CD4-positive, CD25-positive, alpha-beta regulatory T cell (primary cell): ENCODE measurements around the gene TWF2. TPM values are rescaled to one million over a fixed set of nuclear protein-coding genes. Genes with fewer than 3 reads are reported as not detected.

Source experiments
- ATAC-seq, 2 donors: fragments of 150-1000 bp; cut with Tn5 transposase; one replicate each; pipeline ENCODE4 v1.10.0; 2021; ENCODE audit warnings: low read depth in 2 of 2, moderate number of reproducible peaks in 2 of 2, moderate library complexity in 1 of 2
- DNase-seq, 3 donors: peaks; one replicate each; pipeline versions ENCODE4 v3.0.0 to v3.0.0-alpha.2; 2012 to 2022; ENCODE audit warnings: mixed read lengths in 1 of 3
- H3K27ac ChIP-seq: one replicate; pipeline ENCODE4 v1.7.0; 2013; ENCODE audit warnings: mild to moderate bottlenecking, low read length; ENCODE audit not compliant: insufficient read depth, poor library complexity, severe bottlenecking
- H3K27me3 ChIP-seq: one replicate; pipeline ENCODE4 v1.7.0; 2013; ENCODE audit warnings: low read length; ENCODE audit not compliant: control insufficient read depth, insufficient read depth
- H3K36me3 ChIP-seq: one replicate; pipeline ENCODE4 v1.7.0; 2013; ENCODE audit warnings: mild to moderate bottlenecking, low read length, moderate library complexity; ENCODE audit not compliant: control insufficient read depth, insufficient read depth
- H3K4me1 ChIP-seq: 2 replicates; pipeline ENCODE4 v1.7.0; 2013; ENCODE audit warnings: mild to moderate bottlenecking, low read length; ENCODE audit not compliant: insufficient read depth, control insufficient read depth, poor library complexity, severe bottlenecking
- H3K4me3 ChIP-seq: one replicate; pipeline ENCODE4 v1.7.0; 2013; ENCODE audit warnings: low read depth, mild to moderate bottlenecking, low read length, moderate library complexity
- H3K9me3 ChIP-seq, 2 experiments: 1 replicate in 1 of 2; 2 replicates in 1 of 2; pipeline ENCODE4 v1.7.0; 2013; ENCODE audit warnings: low read length in 2 of 2, mild to moderate bottlenecking in 1 of 2, moderate library complexity in 1 of 2; ENCODE audit not compliant: control insufficient read depth in 2 of 2
- H3K27ac Mint-ChIP-seq, 3 donors: one replicate each; pipeline ENCODE4 v1.8.0; 2020 to 2022; ENCODE audit warnings: mild to moderate bottlenecking in 3 of 3, mixed read lengths in 3 of 3, moderate library complexity in 2 of 3
- H3K27me3 Mint-ChIP-seq: one replicate; pipeline ENCODE4 v1.8.0; 2022; ENCODE audit warnings: mild to moderate bottlenecking, mixed read lengths
- H3K36me3 Mint-ChIP-seq: one replicate; pipeline ENCODE4 v1.8.0; 2020; ENCODE audit warnings: mixed read lengths
- H3K4me1 Mint-ChIP-seq, 4 donors: one replicate each; pipeline ENCODE4 v1.8.0; 2020 to 2022; ENCODE audit warnings: mixed read lengths in 4 of 4, mild to moderate bottlenecking in 1 of 4
- H3K4me3 Mint-ChIP-seq, 4 donors: one replicate each; pipeline ENCODE4 v1.8.0; 2020 to 2022; ENCODE audit warnings: mild to moderate bottlenecking in 4 of 4, mixed read lengths in 4 of 4, moderate library complexity in 3 of 4
- H3K9me3 Mint-ChIP-seq, 7 donors: one replicate each; pipeline ENCODE4 v1.8.0; 2020 to 2022; ENCODE audit warnings: mixed read lengths in 7 of 7, mild to moderate bottlenecking in 3 of 7, moderate library complexity in 2 of 7
- polyA plus RNA-seq, 4 donors: library from polyadenylated mRNA; unstranded; fragments of 300-500 nt; fragmentation: Illumina TruSeq; gene quantifications; one replicate each; pipeline ENCODE4 v1.2.3, GENCODE V29; 2021
- total RNA-seq: library from RNA; stranded (reverse); gene quantifications from one replicate; pipeline ENCODE4 v1.2.3, GENCODE V29; 2022

The TWF2 gene
- total and polyA plus RNA-seq, 5 donors from 2014 or later, result 62.4 to 142 (median 124) TPM

DNA sequence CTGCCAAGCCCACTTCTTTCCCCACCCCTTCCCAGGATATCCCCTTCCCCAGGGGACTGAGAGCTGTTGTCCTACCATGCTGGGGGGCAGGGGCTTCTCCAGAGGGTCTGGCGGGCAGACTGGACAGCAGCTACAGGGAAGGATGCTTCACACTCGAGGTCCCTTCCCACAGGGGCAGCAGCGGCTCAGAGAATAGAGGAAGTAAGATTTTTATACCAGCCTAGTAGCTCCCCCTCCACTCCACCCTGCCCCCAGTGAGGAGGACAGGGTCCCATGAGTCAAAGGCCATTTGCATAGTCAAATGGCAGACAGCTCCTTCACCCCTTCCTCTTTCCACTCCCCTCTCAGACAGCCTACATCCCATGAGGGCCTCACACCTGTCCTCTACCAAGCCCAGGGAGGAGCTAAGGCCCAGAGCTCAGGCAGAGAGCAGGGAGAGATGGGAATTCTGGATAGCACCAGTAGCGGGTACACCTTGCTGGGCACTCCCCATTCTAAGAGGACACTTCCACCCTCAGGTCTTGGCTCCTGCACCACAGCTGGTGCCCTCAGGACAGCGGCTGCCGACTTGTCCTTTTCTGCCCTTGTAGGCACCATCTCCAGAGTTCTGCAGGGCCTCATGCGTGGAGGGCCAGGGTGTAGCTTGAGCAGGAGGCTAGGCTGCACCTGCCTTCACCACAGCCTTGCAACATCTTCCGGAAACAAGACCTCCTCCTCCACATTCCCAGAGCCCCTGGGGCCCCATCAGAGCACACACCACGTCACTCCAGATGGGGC lies 13.3 kb downstream of the TWF2 start, which contains the start of gene TLR9:
Gene TLR9, minus strand, starts transcription at position 194 of the 777 bp plus-strand sequence. Its CDS starts 116 bp downstream, at position 78.
- peaks cover 9% of the 10 kb centered on the region for H3K36me3 Mint-ChIP-seq
- peaks cover 47% of the 10 kb centered on the region for H3K4me1 ChIP-seq
- DNase-seq (no peak), ATAC-seq (peak; percentile 25 to 37)
- H3K4me3 Mint-ChIP-seq, result peak within 1 kb of the TSS; percentile 47 to 61 (median 56)
- H3K27ac ChIP-seq, result peak within 1 kb of the TSS; percentile 47
- H3K36me3 ChIP-seq, result peaks cover 29% of the 10 kb centered on the region
- H3K4me3 ChIP-seq, result no peak within 1 kb of the TSS
- no peaks in the 10 kb centered on the region for H3K27me3 ChIP-seq
- H3K27ac Mint-ChIP-seq, result peak within 1 kb of the TSS; percentile 82 to 93 (median 92)
- H3K27me3 Mint-ChIP-seq, result no peaks in the 10 kb centered on the region
- H3K9me3 Mint-ChIP-seq, result no peaks in the 10 kb centered on the region
- peaks cover under 1 to 65% (median 35%) of the 10 kb centered on the region in 4 donors for H3K4me1 Mint-ChIP-seq
- H3K9me3 ChIP-seq, result no peaks in the 10 kb centered on the region

DNA sequence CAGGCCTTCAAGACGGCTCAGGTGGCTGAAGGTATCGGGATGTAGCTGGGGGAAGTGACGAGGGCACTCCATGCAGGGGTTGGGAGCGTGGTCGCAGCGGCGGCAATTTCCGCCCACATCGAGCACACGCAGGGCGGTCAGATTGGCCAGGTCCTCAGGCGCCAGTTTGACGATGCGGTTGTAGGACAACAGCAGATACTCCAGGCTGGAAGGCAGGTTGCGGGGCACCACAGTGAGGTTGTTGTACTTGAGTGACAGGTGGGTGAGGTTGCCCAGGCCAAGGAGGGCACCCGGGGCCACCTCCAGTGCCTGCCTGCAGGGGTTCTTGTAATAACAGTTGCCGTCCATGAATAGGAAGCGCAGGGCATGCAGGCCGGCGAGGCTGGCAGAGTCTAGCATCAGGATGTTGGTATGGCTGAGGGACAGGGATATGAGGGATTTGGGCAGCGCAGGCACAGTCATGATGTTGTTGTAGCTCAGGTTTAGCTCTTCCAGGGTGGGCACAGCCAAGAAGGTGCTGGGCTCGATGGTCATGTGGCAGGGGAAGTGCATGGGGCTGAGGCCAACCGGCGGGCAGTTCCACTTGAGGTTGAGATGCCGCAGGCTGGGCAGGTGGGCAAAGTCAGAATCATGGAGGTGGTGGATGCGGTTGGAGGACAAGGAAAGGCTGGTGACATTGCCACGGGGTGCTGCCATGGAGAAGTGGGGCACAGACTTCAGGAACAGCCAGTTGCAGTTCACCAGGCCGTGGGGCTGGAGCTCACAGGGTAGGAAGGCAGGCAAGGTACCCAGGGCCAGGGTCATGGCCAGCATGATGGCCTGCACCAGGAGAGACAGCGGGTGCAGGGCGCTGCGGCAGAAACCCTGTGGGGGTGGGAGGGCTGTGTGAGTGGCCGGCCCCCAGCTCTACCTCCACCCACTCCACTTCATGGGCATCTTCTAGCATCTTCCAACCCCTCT lies 15.2 kb downstream of the TWF2 start:
- no peak overlapping the region for H3K4me3 ChIP-seq
- H3K27ac Mint-ChIP-seq, result peak overlapping the region; percentile 54 to 89 (median 87)
- ATAC-seq (no peak), DNase-seq (no peak)
- peaks cover 11% of the 10 kb centered on the region for H3K36me3 ChIP-seq
- peak overlapping the region; percentile 46 to 75 (median 60) for H3K4me3 Mint-ChIP-seq
- H3K9me3 ChIP-seq, result no peaks in the 10 kb centered on the region
- no peaks in the 10 kb centered on the region for H3K27me3 Mint-ChIP-seq
- H3K27me3 ChIP-seq, result no peaks in the 10 kb centered on the region
- peaks cover 66% of the 10 kb centered on the region for H3K4me1 ChIP-seq
- H3K9me3 Mint-ChIP-seq, result no peaks in the 10 kb centered on the region
- no peak overlapping the region for H3K27ac ChIP-seq
- H3K4me1 Mint-ChIP-seq, result peaks cover 5 to 78% (median 45%) of the 10 kb centered on the region in 4 donors
- H3K36me3 Mint-ChIP-seq, result no peaks in the 10 kb centered on the region

DNA sequence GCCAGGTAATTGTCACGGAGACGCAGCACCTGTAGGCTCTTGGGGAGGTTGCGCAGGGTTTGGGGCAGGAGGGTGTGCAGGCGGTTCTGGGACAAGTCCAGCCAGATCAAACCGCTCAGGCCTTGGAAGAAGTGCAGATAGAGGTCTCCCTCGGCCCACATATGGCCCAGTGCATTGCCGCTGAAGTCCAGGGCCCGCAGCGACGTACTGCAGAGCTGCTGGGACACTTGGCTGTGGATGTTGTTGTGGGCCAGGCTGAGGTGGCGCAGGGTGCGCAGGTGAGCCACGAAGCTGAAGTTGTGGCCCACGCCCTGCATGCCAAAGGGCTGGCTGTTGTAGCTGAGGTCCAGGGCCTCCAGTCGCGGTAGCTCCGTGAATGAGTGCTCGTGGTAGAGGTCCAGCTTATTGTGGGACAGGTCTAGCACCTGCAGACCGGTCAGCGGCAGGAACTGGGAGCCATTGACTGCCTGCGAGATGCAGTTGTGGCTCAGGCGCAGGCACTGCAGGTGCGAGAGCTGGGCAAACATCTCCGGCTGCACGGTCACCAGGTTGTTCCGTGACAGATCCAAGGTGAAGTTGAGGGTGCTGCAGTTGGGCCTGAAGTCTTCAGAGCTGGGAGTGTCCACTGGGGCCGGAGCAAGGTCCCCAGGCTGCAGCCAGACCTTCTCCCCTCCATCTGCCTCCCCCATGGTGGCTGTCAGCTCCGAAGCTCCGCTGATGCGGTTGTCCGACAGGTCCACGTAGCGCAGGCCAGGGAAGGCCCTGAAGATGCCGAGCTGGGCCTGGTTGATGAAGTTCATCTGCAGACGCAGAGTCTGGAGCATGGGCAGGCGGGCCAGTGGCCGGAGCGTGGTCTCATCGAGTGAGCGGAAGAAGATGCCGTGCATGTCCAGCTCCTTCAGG lies 16.4 kb downstream of the TWF2 start:
- H3K27me3 ChIP-seq, result no peaks in the 10 kb centered on the region
- peak overlapping the region; percentile 68 for H3K27ac ChIP-seq
- H3K9me3 Mint-ChIP-seq, result no peaks in the 10 kb centered on the region
- no peak for DNase-seq
- H3K4me1 ChIP-seq, result peaks cover 78% of the 10 kb centered on the region
- peak overlapping the region; percentile 84 to 92 (median 85) for H3K4me3 Mint-ChIP-seq
- no peaks in the 10 kb centered on the region for H3K36me3 Mint-ChIP-seq
- peaks cover 6 to 87% (median 49%) of the 10 kb centered on the region in 4 donors for H3K4me1 Mint-ChIP-seq
- H3K9me3 ChIP-seq, result no peaks in the 10 kb centered on the region
- peak overlapping the region; percentile 76 to 89 (median 87) for H3K27ac Mint-ChIP-seq
- peak overlapping the region; percentile 53 for H3K4me3 ChIP-seq
- peaks cover 2% of the 10 kb centered on the region for H3K36me3 ChIP-seq
- H3K27me3 Mint-ChIP-seq, result no peaks in the 10 kb centered on the region
- no peak for ATAC-seq

DNA sequence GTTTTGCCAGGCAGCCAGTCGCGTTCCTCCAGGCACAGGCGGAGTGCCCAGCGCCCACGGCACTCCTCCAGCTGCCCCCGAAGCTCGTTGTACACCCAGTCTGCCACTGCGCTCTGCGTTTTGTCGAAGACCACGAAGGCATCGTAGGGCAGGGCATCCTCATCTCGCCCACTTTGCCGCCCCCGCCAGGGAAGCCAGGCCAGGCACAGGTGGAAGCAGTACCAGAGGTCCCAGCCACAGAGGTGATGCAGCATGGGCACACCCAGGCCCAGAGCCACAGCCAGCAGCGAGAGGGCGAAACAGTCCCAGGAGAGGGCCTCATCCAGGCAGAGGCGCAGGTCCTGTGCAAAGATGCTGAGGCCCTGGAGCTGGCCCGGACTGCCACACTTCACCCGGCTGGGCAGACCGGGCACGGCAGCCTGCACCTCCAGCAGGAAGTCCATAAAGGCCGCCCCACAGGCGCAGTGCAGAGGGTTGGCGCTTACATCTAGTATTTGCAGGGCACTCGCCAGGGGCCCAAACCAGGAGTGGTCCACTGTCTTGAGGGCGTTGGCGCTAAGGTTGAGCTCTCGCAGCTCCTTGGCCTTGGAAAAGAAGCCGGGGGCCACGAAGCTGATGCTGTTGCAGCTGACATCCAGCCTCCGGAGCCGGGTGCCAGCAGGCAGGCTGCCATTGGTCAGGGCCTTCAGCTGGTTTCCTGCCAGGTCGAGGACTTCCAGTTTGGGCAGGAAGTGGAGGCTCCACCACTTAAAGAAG lies 17.2 kb downstream of the TWF2 start:
- peak; percentile 46 to 89 (median 75) for DNase-seq
- Mint-ChIP-seq H3K27ac (peak overlapping the region; percentile 76 to 89 (median 87)), H3K27me3 (no peaks in the 10 kb centered on the region), H3K9me3 (peaks cover 0 to 1% (median 0%) of the 10 kb centered on the region in 7 donors), H3K4me1 (peaks cover 14 to 93% (median 55%) of the 10 kb centered on the region in 4 donors), H3K36me3 (no peaks in the 10 kb centered on the region), H3K4me3 (peak overlapping the region; percentile 84 to 92 (median 85))
- H3K27ac ChIP-seq, result peak overlapping the region; percentile 68
- no peaks in the 10 kb centered on the region for H3K27me3 ChIP-seq
- H3K36me3 ChIP-seq, result no peaks in the 10 kb centered on the region
- ATAC-seq, result peak; percentile 65 to 71
- peaks cover 86% of the 10 kb centered on the region for H3K4me1 ChIP-seq
- peak overlapping the region; percentile 53 for H3K4me3 ChIP-seq
- no peaks in the 10 kb centered on the region for H3K9me3 ChIP-seq

DNA sequence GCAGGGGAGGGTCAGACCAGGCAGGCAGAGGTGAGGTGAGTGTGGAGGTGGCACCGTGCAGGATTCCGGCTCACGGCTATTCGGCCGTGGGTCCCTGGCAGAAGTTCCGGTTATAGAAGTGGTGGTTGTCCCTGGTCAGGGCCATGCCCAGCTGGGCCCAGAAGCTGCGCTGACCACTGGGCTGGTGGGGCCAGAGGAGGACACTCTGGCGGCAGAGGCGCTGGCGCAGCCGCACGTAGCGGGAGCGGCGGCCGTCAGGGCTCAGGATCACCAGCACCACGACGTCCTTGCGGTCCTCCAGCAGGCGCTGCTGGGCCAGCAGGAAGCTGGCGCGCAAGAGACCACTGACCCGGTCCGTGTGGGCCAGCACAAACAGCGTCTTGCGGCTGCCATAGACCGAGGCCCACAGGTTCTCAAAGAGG lies 17.8 kb downstream of the TWF2 start:
- H3K4me1 ChIP-seq, result peaks cover 86% of the 10 kb centered on the region
- no peaks in the 10 kb centered on the region for H3K27me3 ChIP-seq
- no peak overlapping the region for H3K4me3 ChIP-seq
- peak overlapping the region; percentile 68 for H3K27ac ChIP-seq
- no peaks in the 10 kb centered on the region for H3K36me3 ChIP-seq
- peaks cover 0 to 1% (median 0%) of the 10 kb centered on the region in 7 donors for H3K9me3 Mint-ChIP-seq
- H3K9me3 ChIP-seq, result no peaks in the 10 kb centered on the region
- peaks cover 17 to 91% (median 53%) of the 10 kb centered on the region in 4 donors for H3K4me1 Mint-ChIP-seq
- no peak for ATAC-seq
- H3K27me3 Mint-ChIP-seq, result no peaks in the 10 kb centered on the region
- DNase-seq, result no peak
- peak overlapping the region in 2 of 4 donors; percentile 84 to 85 for H3K4me3 Mint-ChIP-seq
- H3K36me3 Mint-ChIP-seq, result no peaks in the 10 kb centered on the region
- H3K27ac Mint-ChIP-seq, result peak overlapping the region in 2 of 3 donors; percentile 14 to 89

DNA sequence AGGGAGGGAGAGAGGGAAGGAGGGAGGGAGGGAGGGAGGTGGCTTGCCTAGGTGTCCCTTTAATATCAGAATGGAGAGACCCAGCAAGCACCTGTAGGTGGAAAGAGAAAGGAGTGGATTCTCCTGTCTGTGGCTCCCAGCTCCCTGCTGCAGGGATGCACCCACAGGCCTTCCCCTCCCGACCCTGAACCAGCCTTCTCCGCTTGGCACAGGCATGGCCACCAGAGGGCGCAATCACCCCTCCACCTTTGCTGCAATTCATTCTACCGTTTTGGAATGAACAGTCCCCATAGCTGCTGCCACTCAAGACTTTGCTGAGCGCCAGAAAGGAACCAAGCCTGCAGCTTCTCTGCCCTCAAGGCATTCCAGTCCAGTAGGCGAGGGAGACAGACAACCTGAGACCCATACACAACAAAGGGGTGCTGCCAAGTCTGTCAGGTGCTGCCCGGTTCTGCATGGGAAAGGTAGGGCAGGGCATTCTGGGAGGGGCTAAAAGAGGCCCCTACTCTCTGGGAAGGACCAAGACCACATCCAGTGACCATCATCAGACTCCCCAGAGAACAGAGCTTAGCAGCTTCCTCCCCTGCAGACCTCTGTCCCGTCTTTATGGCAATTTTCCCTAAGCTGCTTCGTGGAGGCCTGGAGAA lies 18.5 kb downstream of the TWF2 start:
- no peak overlapping the region for H3K27ac ChIP-seq
- H3K27me3 ChIP-seq, result no peaks in the 10 kb centered on the region
- Mint-ChIP-seq H3K27me3 (no peaks in the 10 kb centered on the region), H3K27ac (peak overlapping the region; percentile 65 to 80 (median 73)), H3K36me3 (peaks cover 4% of the 10 kb centered on the region), H3K4me1 (peaks cover 17 to 90% (median 52%) of the 10 kb centered on the region in 4 donors), H3K4me3 (peak overlapping the region; percentile 66 to 96 (median 82)), H3K9me3 (peaks cover 0 to 1% (median 0%) of the 10 kb centered on the region in 7 donors)
- DNase-seq (peak; percentile 70 to 87 (median 83)), ATAC-seq (peak; percentile 59 to 63)
- peaks cover 81% of the 10 kb centered on the region for H3K4me1 ChIP-seq
- H3K36me3 ChIP-seq, result peaks cover under 1% of the 10 kb centered on the region
- no peaks in the 10 kb centered on the region for H3K9me3 ChIP-seq
- H3K4me3 ChIP-seq, result no peak overlapping the region
